ENCODE measurements around the gene AGK.

Gene AGK

GRCh38 chr7:141563956-141564623, 12.9 kb downstream of the AGK start:
- H3K27ac ChIP-seq: no peak overlapping the region
- no peak overlapping the region for H3K4me3 ChIP-seq (ENCODE audit: low read depth, low read length)
- DNase-seq: no peak

GRCh38 chr7:141567432-141567831, 16.2 kb downstream of the AGK start:
- H3K36me3 ChIP-seq: peaks cover 19% of the 10 kb centered on the region
- no peaks in the 10 kb centered on the region for H3K27me3 ChIP-seq (ENCODE audit: insufficient read depth, low read depth, severe bottlenecking)
- no peak for TF ChIP-seq CTCF (IDR thresholded peaks at IDR 0.05; ENCODE audit: low read depth, low read length)
- H3K4me3 ChIP-seq (ENCODE audit: low read depth, low read length): no peak overlapping the region
- no peak for DNase-seq
- no peaks in the 10 kb centered on the region for H3K9me3 ChIP-seq (ENCODE audit: severe bottlenecking)
- no peak overlapping the region for H3K27ac ChIP-seq

More at GRCh38 chr7:141563956-141564623, 12.9 kb downstream of the AGK start:
- TF ChIP-seq CTCF (IDR thresholded peaks at IDR 0.05; ENCODE audit: low read depth, low read length): no peak
- Histone ChIP-seq H3K36me3 (peaks cover 22% of the 10 kb centered on the region), H3K9me3 (ENCODE audit: severe bottlenecking) (no peaks in the 10 kb centered on the region), H3K27me3 (ENCODE audit: insufficient read depth, low read depth, severe bottlenecking) (no peaks in the 10 kb centered on the region)

GRCh38 chr7:141568227-141568626, 17.0 kb downstream of the AGK start:
- Histone ChIP-seq H3K27ac (no peak overlapping the region), H3K36me3 (peaks cover 19% of the 10 kb centered on the region), H3K4me3 (ENCODE audit: low read depth, low read length) (no peak overlapping the region), H3K27me3 (ENCODE audit: insufficient read depth, low read depth, severe bottlenecking) (no peaks in the 10 kb centered on the region), H3K9me3 (ENCODE audit: severe bottlenecking) (no peaks in the 10 kb centered on the region)
- no peak for TF ChIP-seq CTCF (IDR thresholded peaks at IDR 0.05; ENCODE audit: low read depth, low read length)
- DNase-seq: no peak

GRCh38 chr7:141571059-141571458, 19.8 kb downstream of the AGK start:
- DNase-seq: no peak
- no peak for TF ChIP-seq CTCF (IDR thresholded peaks at IDR 0.05; ENCODE audit: low read depth, low read length)
- H3K9me3 ChIP-seq (ENCODE audit: severe bottlenecking): peaks cover 2% of the 10 kb centered on the region
- no peak overlapping the region for H3K27ac ChIP-seq
- H3K36me3 ChIP-seq: peaks cover 17% of the 10 kb centered on the region
- no peak overlapping the region for H3K4me3 ChIP-seq (ENCODE audit: low read depth, low read length)
- no peaks in the 10 kb centered on the region for H3K27me3 ChIP-seq (ENCODE audit: insufficient read depth, low read depth, severe bottlenecking)

GRCh38 chr7:141572175-141572574, 21.0 kb downstream of the AGK start:
- Histone ChIP-seq H3K27me3 (ENCODE audit: insufficient read depth, low read depth, severe bottlenecking) (no peaks in the 10 kb centered on the region), H3K4me3 (ENCODE audit: low read depth, low read length) (no peak overlapping the region), H3K9me3 (ENCODE audit: severe bottlenecking) (peaks cover 4% of the 10 kb centered on the region), H3K36me3 (peaks cover 7% of the 10 kb centered on the region), H3K27ac (no peak overlapping the region)
- DNase-seq: no peak
- TF ChIP-seq CTCF (IDR thresholded peaks at IDR 0.05; ENCODE audit: low read depth, low read length): no peak

GRCh38 chr7:141573511-141573910, 22.3 kb downstream of the AGK start:
- H3K4me3 ChIP-seq (ENCODE audit: low read depth, low read length): no peak overlapping the region
- H3K27me3 ChIP-seq (ENCODE audit: insufficient read depth, low read depth, severe bottlenecking): no peaks in the 10 kb centered on the region
- no peak for DNase-seq
- peaks cover 4% of the 10 kb centered on the region for H3K9me3 ChIP-seq (ENCODE audit: severe bottlenecking)
- peaks cover 4% of the 10 kb centered on the region for H3K36me3 ChIP-seq
- TF ChIP-seq CTCF (IDR thresholded peaks at IDR 0.05; ENCODE audit: low read depth, low read length): no peak
- no peak overlapping the region for H3K27ac ChIP-seq
